IMR-90 (cell line): ENCODE data around the gene C10orf67. TPM values are rescaled to one million over a fixed set of nuclear protein-coding genes. Genes with fewer than 3 reads are reported as not detected.

Experiments used
- ATAC-seq: fragments of 200-7000 bp; cut with Tn5 transposase; 2 replicates; pipeline ENCODE4 v1.9.1; 2020; ENCODE audit warnings: low read depth, mild to moderate bottlenecking, moderate library complexity
- BruUV-seq: library from RNA; stranded (reverse); fragments of 400-500 nt; replicated peaks from 2 replicates; lab custom pipeline; 2021; lab: Mats Ljungman, UMichigan
- CTCF ChIA-PET: fragments of 300-600 bp; formaldehyde crosslinking; extraction: SDS; loops from one replicate; lab custom pipeline; 2021; ENCODE audit warnings: antibody characterized with exemption; lab: Yijun Ruan, JAX
- POLR2A ChIA-PET: fragments of 300-600 bp; sonication (Branson Sonifier 250); formaldehyde crosslinking; loops from one replicate; lab custom pipeline; 2022; ENCODE audit warnings: antibody characterized with exemption; ENCODE audit not compliant: unreplicated experiment; lab: Charles Lee
- DNase-seq: peaks from one replicate; pipeline ENCODE4 v3.0.0; 2013
- H2AFZ ChIP-seq: replicated peaks from 2 replicates; pipeline ENCODE3; 2013; ENCODE audit warnings: low read length, mild to moderate bottlenecking; ENCODE audit not compliant: poor library complexity
- H2AK5ac ChIP-seq: 2 replicates; pipeline ENCODE4 v1.6.1; 2013; ENCODE audit warnings: low read depth, low read length, inconsistent platforms
- H2AK9ac ChIP-seq: replicated peaks from 2 replicates; pipeline ENCODE3; 2013; ENCODE audit warnings: mild to moderate bottlenecking, low read depth, low read length, moderate library complexity; ENCODE audit not compliant: poor library complexity
- H2BK120ac ChIP-seq: 2 replicates; pipeline ENCODE4 v1.6.1; 2013; ENCODE audit warnings: low read depth, low read length, inconsistent platforms
- H2BK15ac ChIP-seq: 3 replicates; pipeline ENCODE4 v1.6.1; 2013; ENCODE audit warnings: low read depth, low read length, inconsistent platforms
- H2BK20ac ChIP-seq: 2 replicates; pipeline ENCODE4 v1.6.1; 2013; ENCODE audit warnings: low read depth, mild to moderate bottlenecking, inconsistent platforms, low read length, moderate library complexity
- H2BK5ac ChIP-seq: 2 replicates; pipeline ENCODE4 v1.6.1; 2013; ENCODE audit warnings: mild to moderate bottlenecking, low read depth, low read length, inconsistent platforms; ENCODE audit not compliant: poor library complexity, severe bottlenecking
- H3K14ac ChIP-seq: replicated peaks from 2 replicates; pipeline ENCODE4 v1.6.1; 2013; ENCODE audit warnings: low read depth, low read length, inconsistent platforms
- H3K18ac ChIP-seq: 2 replicates; pipeline ENCODE4 v1.6.1; 2013; ENCODE audit warnings: low read depth, low read length, control low read depth
- H3K23ac ChIP-seq: 2 replicates; pipeline ENCODE4 v1.6.1; 2013; ENCODE audit warnings: low read depth, low read length, inconsistent platforms
- H3K27ac ChIP-seq: 2 replicates; pipeline ENCODE4 v1.5.1; 2013; ENCODE audit warnings: mild to moderate bottlenecking, control low read depth, low read length; ENCODE audit not compliant: insufficient read depth
- H3K27me3 ChIP-seq: 2 replicates; pipeline ENCODE4 v1.6.1; 2013; ENCODE audit warnings: low read length; ENCODE audit not compliant: control insufficient read depth, insufficient read depth
- H3K36me3 ChIP-seq: 2 replicates; pipeline ENCODE4 v1.6.1; 2013; ENCODE audit warnings: low read length, mixed read lengths; ENCODE audit not compliant: control insufficient read depth, insufficient read depth
- H3K4ac ChIP-seq: 2 replicates; pipeline ENCODE4 v1.6.1; 2013; ENCODE audit warnings: low read depth, low read length, inconsistent platforms
- H3K4me1 ChIP-seq: 2 replicates; pipeline ENCODE4 v1.6.1; 2013; ENCODE audit warnings: low read length, mixed read lengths; ENCODE audit not compliant: control insufficient read depth, insufficient read depth
- H3K4me2 ChIP-seq: 2 replicates; pipeline ENCODE4 v1.6.1; 2013; ENCODE audit warnings: low read depth, mild to moderate bottlenecking, control low read depth, low read length, moderate library complexity
- H3K4me3 ChIP-seq: 2 replicates; pipeline ENCODE4 v1.5.1; 2013; ENCODE audit warnings: low read depth, mild to moderate bottlenecking, control low read depth, low read length, moderate library complexity; ENCODE audit not compliant: insufficient read depth
- H3K56ac ChIP-seq: 2 replicates; pipeline ENCODE4 v1.6.1; 2013; ENCODE audit warnings: low read length, inconsistent platforms; ENCODE audit not compliant: insufficient read depth; ENCODE audit errors: extremely low read depth
- H3K79me1 ChIP-seq, 2 experiments: 2 replicates each; pipeline ENCODE4 v1.6.1; 2013; ENCODE audit warnings: low read length in 2 of 2, inconsistent platforms in 1 of 2, low read depth in 1 of 2
- H3K9ac ChIP-seq: 2 replicates; pipeline ENCODE4 v1.6.1; 2013; ENCODE audit warnings: low read depth, low read length, control low read depth
- H3K9me1 ChIP-seq: 2 replicates; pipeline ENCODE4 v1.6.1; 2013; ENCODE audit warnings: low read length, inconsistent platforms; ENCODE audit not compliant: insufficient read depth
- H3K9me3 ChIP-seq: 2 replicates; pipeline ENCODE4 v1.6.1; 2013; ENCODE audit warnings: low read length; ENCODE audit not compliant: control insufficient read depth, insufficient read depth
- H4K20me1 ChIP-seq: 2 replicates; pipeline ENCODE4 v1.6.1; 2013; ENCODE audit warnings: low read length, inconsistent platforms; ENCODE audit not compliant: insufficient read depth
- H4K5ac ChIP-seq: 2 replicates; pipeline ENCODE4 v1.6.1; 2013; ENCODE audit warnings: mild to moderate bottlenecking, low read depth, low read length, control low read depth
- H4K8ac ChIP-seq, 2 experiments: 2 replicates each; pipeline ENCODE4 v1.6.1; 2013; ENCODE audit warnings: low read depth in 2 of 2, low read length in 2 of 2, control low read depth in 1 of 2, inconsistent platforms in 1 of 2
- H4K91ac ChIP-seq: 2 replicates; pipeline ENCODE4 v1.6.1; 2013; ENCODE audit warnings: low read depth, low read length, inconsistent platforms; ENCODE audit not compliant: insufficient read depth
- BHLHE40 ChIP-seq: fragments of 150-350 bp; IDR thresholded peaks from 2 replicates; pipeline ENCODE4 v1.6.1; 2016; ENCODE audit warnings: mild to moderate bottlenecking, low read depth, low read length
- CEBPB ChIP-seq: IDR thresholded peaks from 2 replicates; pipeline ENCODE4 v1.6.1; 2012; ENCODE audit warnings: low read depth, low read length, improper control_type of control experiment
- CHD1 ChIP-seq: IDR thresholded peaks from 2 replicates; pipeline ENCODE4 v1.6.1; 2012; ENCODE audit warnings: low read depth, low read length, improper control_type of control experiment
- CTCF ChIP-seq: conservative IDR thresholded peaks from 2 replicates; pipeline ENCODE4 v1.5.1; 2012; ENCODE audit warnings: mild to moderate bottlenecking, low read depth, low read length, improper control_type of control experiment
- ELK1 ChIP-seq: fragments of 150-350 bp; IDR thresholded peaks from 2 replicates; pipeline ENCODE4 v1.6.1; 2016; ENCODE audit warnings: low read depth, mild to moderate bottlenecking, low read length, moderate library complexity, borderline replicate concordance
- FOS ChIP-seq: fragments of 150-350 bp; IDR thresholded peaks from 2 replicates; pipeline ENCODE4 v1.6.1; 2016; ENCODE audit warnings: low read depth, low read length
- MAFK ChIP-seq: IDR thresholded peaks from 2 replicates; pipeline ENCODE4 v1.6.1; 2012; ENCODE audit warnings: low read depth, low read length, improper control_type of control experiment
- MAZ ChIP-seq: IDR thresholded peaks from 2 replicates; pipeline ENCODE4 v1.6.1; 2012; ENCODE audit warnings: low read depth, mild to moderate bottlenecking, low read length, improper control_type of control experiment, moderate library complexity, borderline replicate concordance
- MXI1 ChIP-seq: IDR thresholded peaks from 2 replicates; pipeline ENCODE4 v1.6.1; 2012; ENCODE audit warnings: low read depth, mild to moderate bottlenecking, low read length, moderate library complexity, borderline replicate concordance
- NFE2L2 ChIP-seq: fragments of 150-350 bp; IDR thresholded peaks from 2 replicates; pipeline ENCODE4 v1.6.1; 2016; ENCODE audit warnings: low read depth, mild to moderate bottlenecking, low read length
- POLR2A ChIP-seq: IDR thresholded peaks from 2 replicates; pipeline ENCODE4 v1.6.1; 2012; ENCODE audit warnings: mild to moderate bottlenecking, low read depth, low read length
- RAD21 ChIP-seq: IDR thresholded peaks from 2 replicates; pipeline ENCODE4 v1.6.1; 2012; ENCODE audit warnings: low read length, improper control_type of control experiment
- RCOR1 ChIP-seq: IDR thresholded peaks from 2 replicates; pipeline ENCODE4 v1.6.1; 2012; ENCODE audit warnings: mild to moderate bottlenecking, low read length, improper control_type of control experiment; ENCODE audit not compliant: insufficient replicate concordance
- RFX5 ChIP-seq: IDR thresholded peaks from 2 replicates; pipeline ENCODE4 v1.8.0; 2012; ENCODE audit warnings: low read depth, mild to moderate bottlenecking, low read length, moderate library complexity
- SMC3 ChIP-seq: fragments of 150-350 bp; IDR thresholded peaks from 2 replicates; pipeline ENCODE4 v1.6.1; 2016; ENCODE audit warnings: low read depth, mild to moderate bottlenecking, antibody characterized with exemption, low read length, moderate library complexity
- USF2 ChIP-seq: fragments of 150-350 bp; IDR thresholded peaks from 2 replicates; pipeline ENCODE4 v1.6.1; 2017; ENCODE audit warnings: mild to moderate bottlenecking, antibody characterized with exemption, low read length, low read depth
- WGBS, 2 experiments: methylation state at CpG; one replicate each; pipeline versions ENCODE4 v1.1.5 to v1.1.7; 2013; ENCODE audit warnings: missing lambda C conversion rate in 2 of 2; ENCODE audit not compliant: insufficient read length in 1 of 2; ENCODE audit errors: extremely low coverage in 2 of 2; 5-methylcytosine and 5-hydroxymethylcytosine counted together
- dilution Hi-C: fragments of 300-500 bp; cut with HindIII; formaldehyde crosslinking; loops from one replicate; pipeline ENCODE4 v1.14.3; 2018; ENCODE audit warnings: low sequenced_read_pairs; ENCODE audit not compliant: unreplicated experiment
- in situ Hi-C: fragments of 300-500 bp; cut with MboI; formaldehyde crosslinking; loops from 3 replicates; pipeline ENCODE4 v1.14.3; 2019; ENCODE audit warnings: low sequenced_read_pairs, inconsistent platforms, mixed read lengths
- intact Hi-C: fragments of 100-400 bp; cut with micrococcal nuclease; formaldehyde crosslinking; loops from 2 replicates; pipeline ENCODE4 v1.10.0; 2022
- polyA plus RNA-seq, 3 experiments: library from polyadenylated mRNA; depleted of rRNA; stranded (reverse); fragments of >200 nt; gene quantifications; 2 replicates each; pipeline ENCODE4 v1.2.3, GENCODE V29; 2012; ENCODE audit warnings: low replicate concordance in 1 of 3
- total RNA-seq: library from RNA; depleted of rRNA; stranded (reverse); fragments of >200 nt; gene quantifications from 2 replicates; pipeline ENCODE4 v1.2.3, GENCODE V29; 2012

Gene C10orf67
- total and polyA plus RNA-seq, 2 of the 4 experiments (the other 2 are of a cell fraction): 0.15 to 0.18 TPM

- H3K27me3 ChIP-seq: no peaks in the 10 kb centered on the region; the same call in 1 of the 2 replicates
Measured at GRCh38 chr10:23315966-23316365, 28.6 kb downstream of the C10orf67 start.

More at GRCh38 chr10:23315966-23316365, 28.6 kb downstream of the C10orf67 start:
- H3K9ac ChIP-seq: no peak overlapping the region
- H2BK20ac ChIP-seq: no peak overlapping the region
- ATAC-seq (no peak), DNase-seq (no peak)
- no peak overlapping the region for H2BK5ac ChIP-seq
- no peaks in the 10 kb centered on the region for H3K79me1 ChIP-seq
- H4K91ac ChIP-seq: no peak overlapping the region
- H3K36me3 ChIP-seq: no peaks in the 10 kb centered on the region
- dilution Hi-C loops: no loop called here
- H2BK15ac ChIP-seq: no peak overlapping the region
- in situ Hi-C loops: loop anchor here (5.0 to 25.0 kb wide), 3 partner anchors 216 to 1196 kb away; no protein-coding TSS in a partner anchor
- H3K56ac ChIP-seq: no peak overlapping the region
- no peak overlapping the region for H4K5ac ChIP-seq
- no peak overlapping the region for H2AFZ ChIP-seq
- H3K18ac ChIP-seq: no peak overlapping the region
- no peak overlapping the region for H3K4me3 ChIP-seq
- H3K23ac ChIP-seq: no peak overlapping the region
- TF ChIP-seq RFX5 (no peak), FOS (no peak), SMC3 (no peak), MAFK (no peak), RAD21 (no peak), CHD1 (no peak), NFE2L2 (no peak), USF2 (no peak), POLR2A (no peak), ELK1 (no peak), CTCF (no peak), BHLHE40 (no peak), RCOR1 (no peak), MXI1 (no peak), MAZ (no peak), CEBPB (no peak)
- peaks cover 4% of the 10 kb centered on the region; the same call in 1 of the 2 replicates for H3K9me3 ChIP-seq
- POLR2A ChIA-PET: no interaction called here
- no TSS peak for BruUV-seq
- no peak overlapping the region for H2AK9ac ChIP-seq
- no peak overlapping the region for H3K4me2 ChIP-seq
- no peaks in the 10 kb centered on the region for H3K9me1 ChIP-seq
- no peak overlapping the region for H3K27ac ChIP-seq
- H4K8ac ChIP-seq: no peak overlapping the region
- no CpG with 5 or more reads among the region's 3 CpGs for WGBS, 2 experiments
- no peak overlapping the region for H3K4ac ChIP-seq
- no peaks in the 10 kb centered on the region for H4K20me1 ChIP-seq
- H2BK120ac ChIP-seq: no peak overlapping the region
- H2AK5ac ChIP-seq: no peak overlapping the region
- CTCF ChIA-PET: interaction anchor here (1.1 kb wide), 1 partner anchor 201 kb away, joined by 4 read pairs; no protein-coding TSS in a partner anchor
- peaks cover 6% of the 10 kb centered on the region; the same call in 1 of the 2 replicates for H3K4me1 ChIP-seq
- no peak overlapping the region for H3K14ac ChIP-seq
- intact Hi-C loops: loop anchor here (1.0 kb wide), 2 partner anchors 209 to 214 kb away; no protein-coding TSS in a partner anchor
